Panc1 (cell line): ENCODE data around the gene WASF2.

ENCODE experiments used
- POLR2AphosphoS5 ChIP-seq: IDR thresholded peaks from 2 replicates; pipeline ENCODE4 v1.6.1; 2012; ENCODE audit warnings: mild to moderate bottlenecking, low read depth, low read length, moderate library complexity
- TF ChIP-seq, protein P1 (sequence below): fragments of 450-650 bp; IDR thresholded peaks from 2 replicates; pipeline ENCODE4 v1.5.1; 2017; ENCODE audit warnings: mild to moderate bottlenecking

DNA sequence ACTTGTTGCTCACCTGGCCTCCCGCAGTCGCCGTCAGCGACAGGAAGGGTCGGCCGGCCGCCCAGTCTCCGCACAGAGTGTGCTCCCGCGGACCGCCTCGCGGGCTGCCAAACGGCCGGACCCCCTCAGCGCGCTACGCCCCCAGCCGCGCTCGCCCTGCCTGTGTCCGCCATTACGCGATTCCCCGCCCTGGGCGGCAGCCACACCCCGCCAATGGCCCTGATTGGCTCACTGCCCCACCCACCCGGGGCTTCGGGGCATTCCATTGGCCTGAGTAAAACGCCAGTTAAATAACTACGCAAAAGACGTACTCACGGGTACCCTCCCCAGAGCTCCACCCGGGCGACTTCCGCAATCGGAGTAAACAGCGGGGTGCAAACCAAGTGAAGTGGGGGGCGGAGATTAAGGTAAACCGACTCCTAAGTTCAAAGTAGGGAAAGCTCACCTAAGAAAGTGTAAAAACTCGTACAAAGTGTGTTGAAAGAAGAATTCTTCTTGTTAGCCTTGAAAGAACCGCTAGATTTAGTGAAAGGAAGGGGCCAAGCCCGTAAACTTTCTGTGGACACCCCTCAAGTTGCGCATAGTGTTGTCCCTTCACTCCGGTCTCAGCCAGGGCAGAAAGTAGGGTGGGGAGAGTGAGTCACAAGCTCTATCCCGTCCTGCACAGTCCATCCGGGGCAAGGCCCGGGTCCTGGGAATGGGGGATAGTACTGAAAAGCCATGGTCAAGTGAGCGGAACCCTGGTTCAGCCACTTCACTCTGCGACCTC, at the start of gene WASF2:
- TF ChIP-seq POLR2AphosphoS5 = peak; percentile 77
- TF ChIP-seq, protein P1, sequence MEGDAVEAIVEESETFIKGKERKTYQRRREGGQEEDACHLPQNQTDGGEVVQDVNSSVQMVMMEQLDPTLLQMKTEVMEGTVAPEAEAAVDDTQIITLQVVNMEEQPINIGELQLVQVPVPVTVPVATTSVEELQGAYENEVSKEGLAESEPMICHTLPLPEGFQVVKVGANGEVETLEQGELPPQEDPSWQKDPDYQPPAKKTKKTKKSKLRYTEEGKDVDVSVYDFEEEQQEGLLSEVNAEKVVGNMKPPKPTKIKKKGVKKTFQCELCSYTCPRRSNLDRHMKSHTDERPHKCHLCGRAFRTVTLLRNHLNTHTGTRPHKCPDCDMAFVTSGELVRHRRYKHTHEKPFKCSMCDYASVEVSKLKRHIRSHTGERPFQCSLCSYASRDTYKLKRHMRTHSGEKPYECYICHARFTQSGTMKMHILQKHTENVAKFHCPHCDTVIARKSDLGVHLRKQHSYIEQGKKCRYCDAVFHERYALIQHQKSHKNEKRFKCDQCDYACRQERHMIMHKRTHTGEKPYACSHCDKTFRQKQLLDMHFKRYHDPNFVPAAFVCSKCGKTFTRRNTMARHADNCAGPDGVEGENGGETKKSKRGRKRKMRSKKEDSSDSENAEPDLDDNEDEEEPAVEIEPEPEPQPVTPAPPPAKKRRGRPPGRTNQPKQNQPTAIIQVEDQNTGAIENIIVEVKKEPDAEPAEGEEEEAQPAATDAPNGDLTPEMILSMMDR = no peak
